ENCODE results near the gene ERC2.
A peak's percentile ranks its signal among the peaks of the same experiment; 100 is the strongest.

Gene ERC2

GRCh38 chr3:56355570-56356185 lies 112.6 kb downstream of the ERC2 start:
- Histone ChIP-seq H3K27ac (no peak overlapping the region), H3K27me3 (ENCODE audit: insufficient read depth, low read depth, severe bottlenecking) (no peaks in the 10 kb centered on the region)
- no peak for DNase-seq

GRCh38 chr3:56351537-56351936 lies 116.7 kb downstream of the ERC2 start:
- Histone ChIP-seq H3K36me3 (no peaks in the 10 kb centered on the region), H3K9me3 (ENCODE audit: severe bottlenecking) (no peaks in the 10 kb centered on the region), H3K27ac (no peak overlapping the region), H3K4me3 (ENCODE audit: low read depth, low read length) (no peak overlapping the region), H3K27me3 (ENCODE audit: insufficient read depth, low read depth, severe bottlenecking) (no peaks in the 10 kb centered on the region)
- DNase-seq, result no peak
- no peak for TF ChIP-seq CTCF (IDR thresholded peaks at IDR 0.05; ENCODE audit: low read depth, low read length)

More at GRCh38 chr3:56355570-56356185, 112.6 kb downstream of the ERC2 start:
- Histone ChIP-seq H3K4me3 (ENCODE audit: low read depth, low read length) (no peak overlapping the region), H3K9me3 (ENCODE audit: severe bottlenecking) (no peaks in the 10 kb centered on the region), H3K36me3 (no peaks in the 10 kb centered on the region)
- TF ChIP-seq CTCF (IDR thresholded peaks at IDR 0.05; ENCODE audit: low read depth, low read length), result no peak

- TF ChIP-seq CTCF (IDR thresholded peaks at IDR 0.05; ENCODE audit: low read depth, low read length), result peak; percentile 89
- H3K4me3 ChIP-seq (ENCODE audit: low read depth, low read length), result no peak overlapping the region
- H3K27me3 ChIP-seq (ENCODE audit: insufficient read depth, low read depth, severe bottlenecking), result no peaks in the 10 kb centered on the region
- no peaks in the 10 kb centered on the region for H3K9me3 ChIP-seq (ENCODE audit: severe bottlenecking)
- H3K36me3 ChIP-seq, result no peaks in the 10 kb centered on the region
- H3K27ac ChIP-seq, result no peak overlapping the region
- DNase-seq, result peak; percentile 75
Measured at GRCh38 chr3:56347219-56347871, 120.9 kb downstream of the ERC2 start.

GRCh38 chr3:56342475-56342874 lies 125.8 kb downstream of the ERC2 start:
- no peaks in the 10 kb centered on the region for H3K27me3 ChIP-seq (ENCODE audit: insufficient read depth, low read depth, severe bottlenecking)
- H3K36me3 ChIP-seq, result no peaks in the 10 kb centered on the region
- no peak for DNase-seq
- TF ChIP-seq CTCF (IDR thresholded peaks at IDR 0.05; ENCODE audit: low read depth, low read length), result no peak
- H3K27ac ChIP-seq, result no peak overlapping the region
- H3K4me3 ChIP-seq (ENCODE audit: low read depth, low read length), result no peak overlapping the region
- no peaks in the 10 kb centered on the region for H3K9me3 ChIP-seq (ENCODE audit: severe bottlenecking)

GRCh38 chr3:56339671-56340070 lies 128.6 kb downstream of the ERC2 start:
- Histone ChIP-seq H3K9me3 (ENCODE audit: severe bottlenecking) (no peaks in the 10 kb centered on the region), H3K36me3 (no peaks in the 10 kb centered on the region), H3K27ac (no peak overlapping the region), H3K27me3 (ENCODE audit: insufficient read depth, low read depth, severe bottlenecking) (no peaks in the 10 kb centered on the region), H3K4me3 (ENCODE audit: low read depth, low read length) (no peak overlapping the region)
- DNase-seq, result no peak
- TF ChIP-seq CTCF (IDR thresholded peaks at IDR 0.05; ENCODE audit: low read depth, low read length), result no peak

All from WERI-Rb-1 (cell line).